SK-N-SH (cell line): ENCODE measurements around the gene PPM1E.

ENCODE experiments used
- POLR2AphosphoS5 ChIP-seq: IDR thresholded peaks from 2 replicates; pipeline ENCODE4 v1.6.1; 2012; ENCODE audit warnings: low read depth, low read length
- TF ChIP-seq, protein P1 (sequence below): fragments of 200-600 bp; sonication (generic); IDR thresholded peaks from 2 replicates; pipeline ENCODE4 v1.6.1; 2017; ENCODE audit warnings: antibody characterized with exemption, mild to moderate bottlenecking, moderate library complexity

- TF ChIP-seq, protein P1, sequence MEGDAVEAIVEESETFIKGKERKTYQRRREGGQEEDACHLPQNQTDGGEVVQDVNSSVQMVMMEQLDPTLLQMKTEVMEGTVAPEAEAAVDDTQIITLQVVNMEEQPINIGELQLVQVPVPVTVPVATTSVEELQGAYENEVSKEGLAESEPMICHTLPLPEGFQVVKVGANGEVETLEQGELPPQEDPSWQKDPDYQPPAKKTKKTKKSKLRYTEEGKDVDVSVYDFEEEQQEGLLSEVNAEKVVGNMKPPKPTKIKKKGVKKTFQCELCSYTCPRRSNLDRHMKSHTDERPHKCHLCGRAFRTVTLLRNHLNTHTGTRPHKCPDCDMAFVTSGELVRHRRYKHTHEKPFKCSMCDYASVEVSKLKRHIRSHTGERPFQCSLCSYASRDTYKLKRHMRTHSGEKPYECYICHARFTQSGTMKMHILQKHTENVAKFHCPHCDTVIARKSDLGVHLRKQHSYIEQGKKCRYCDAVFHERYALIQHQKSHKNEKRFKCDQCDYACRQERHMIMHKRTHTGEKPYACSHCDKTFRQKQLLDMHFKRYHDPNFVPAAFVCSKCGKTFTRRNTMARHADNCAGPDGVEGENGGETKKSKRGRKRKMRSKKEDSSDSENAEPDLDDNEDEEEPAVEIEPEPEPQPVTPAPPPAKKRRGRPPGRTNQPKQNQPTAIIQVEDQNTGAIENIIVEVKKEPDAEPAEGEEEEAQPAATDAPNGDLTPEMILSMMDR, result no peak
- TF ChIP-seq POLR2AphosphoS5, result no peak
Measured at GRCh38 chr17:58753026-58753425, 2.6 kb upstream of the PPM1E start.
